GM15510 (cell line): Measurements from ENCODE around the gene SELP.

Experiments
- POLR2A ChIP-seq: IDR thresholded peaks from 3 replicates; pipeline ENCODE4 v1.6.1; 2011; ENCODE audit warnings: borderline replicate concordance; ENCODE audit not compliant: insufficient read length; ENCODE audit errors: extremely low read depth

SELP gene

DNA sequence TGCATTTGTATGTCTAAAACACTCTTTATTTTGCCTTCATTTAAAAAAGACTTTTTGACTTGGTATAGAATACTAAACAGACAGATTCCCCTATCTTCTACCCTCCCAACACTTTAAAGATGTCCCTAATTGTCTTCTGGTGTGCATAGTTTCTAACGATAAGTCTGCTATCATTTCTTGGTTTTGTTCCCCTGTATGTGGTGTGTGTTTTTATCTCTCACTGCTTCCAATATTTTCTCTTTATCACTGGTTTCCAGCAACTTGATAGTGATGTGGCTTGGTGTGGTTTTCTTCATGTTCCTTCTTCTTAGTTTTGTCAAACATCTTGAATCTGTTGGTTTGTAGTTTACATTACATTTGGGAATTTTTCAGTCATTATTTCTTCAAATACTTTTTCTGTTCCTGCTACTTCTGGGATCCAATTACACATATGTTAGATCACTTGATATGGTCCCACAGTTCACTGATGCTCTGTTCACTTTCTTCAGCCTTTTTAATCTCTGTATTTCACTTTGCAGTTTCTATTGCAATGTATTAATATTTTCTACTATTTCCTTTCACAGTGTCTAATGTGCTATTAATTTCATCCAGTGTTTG lies 66.8 kb downstream of the SELP start:
- TF ChIP-seq POLR2A = no peak

DNA sequence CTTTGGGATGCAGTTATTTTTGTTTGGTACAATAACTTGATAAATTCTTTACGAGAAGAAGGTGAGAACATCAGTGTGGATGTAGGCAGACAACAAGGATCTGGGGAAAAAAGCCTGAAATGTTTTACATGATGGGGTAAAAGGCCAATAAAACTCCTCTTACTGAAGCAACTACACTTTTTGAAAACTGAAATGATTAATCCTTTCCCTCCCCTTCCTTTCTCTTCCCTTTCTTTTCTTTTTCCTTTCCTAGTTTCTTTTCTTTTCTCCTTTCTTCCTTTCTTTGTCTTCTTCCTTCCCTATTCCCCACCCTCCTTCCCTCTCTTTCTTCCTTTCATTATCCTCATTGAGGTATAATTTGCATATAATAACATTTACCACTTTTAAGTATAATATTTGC lies 68.2 kb downstream of the SELP start:
- TF ChIP-seq POLR2A = no peak

DNA sequence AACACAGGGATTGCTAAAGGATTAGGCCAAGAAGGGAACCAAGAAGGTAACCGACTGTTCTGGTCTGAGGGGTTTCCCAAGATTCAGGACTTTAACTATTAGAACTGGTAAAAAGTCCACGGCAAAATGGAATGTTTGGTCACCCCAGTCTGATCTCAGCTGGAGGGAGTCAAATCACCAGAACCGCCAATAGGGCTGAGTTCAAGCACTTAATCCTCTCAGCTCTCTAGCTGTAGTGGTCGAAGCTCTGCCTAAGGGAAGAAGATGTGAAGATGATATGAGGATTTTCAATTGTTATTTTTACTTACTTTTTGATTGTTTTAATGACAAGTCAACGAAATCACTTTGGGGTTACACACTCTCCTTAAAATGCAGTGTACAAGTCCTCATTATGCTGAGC lies 72.8 kb downstream of the SELP start:
- TF ChIP-seq POLR2A = no peak

DNA sequence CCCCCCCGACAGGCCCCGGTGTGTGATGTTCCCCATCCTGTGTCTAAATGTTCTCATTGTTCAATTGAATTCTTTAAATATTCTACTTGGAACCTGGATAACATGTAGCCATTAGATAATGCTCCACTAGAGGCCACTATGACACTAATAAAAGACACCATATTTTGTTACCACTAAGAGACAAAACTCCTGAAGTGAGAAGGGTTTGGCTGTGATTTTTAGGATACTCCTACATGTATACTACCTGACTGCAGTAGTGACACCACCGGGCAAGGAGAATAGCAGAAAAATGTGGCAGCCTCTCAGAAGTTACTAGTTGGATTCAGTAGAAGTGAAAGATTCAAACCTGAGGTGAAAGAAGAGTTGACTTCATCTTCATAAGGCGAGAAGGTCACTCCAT lies 79.6 kb downstream of the SELP start:
- TF ChIP-seq POLR2A = no peak

DNA sequence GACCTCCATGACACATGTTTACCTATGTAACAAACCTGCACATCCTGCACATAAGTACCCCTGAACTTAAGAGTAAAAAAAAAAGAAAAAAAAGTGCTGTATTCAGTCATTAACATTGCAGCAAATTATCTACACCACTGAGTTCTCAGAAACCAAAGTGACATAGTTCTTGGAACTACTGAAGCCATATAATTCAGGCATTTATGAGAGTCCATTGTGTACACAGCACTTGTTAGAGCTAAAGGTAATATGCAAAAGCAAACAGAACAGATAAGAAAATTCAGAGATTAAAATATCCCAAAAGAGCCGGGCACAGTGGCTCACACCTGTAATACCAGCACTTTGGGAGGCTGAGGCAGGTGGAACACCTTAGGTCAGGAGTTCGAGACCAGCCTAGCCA lies 81.6 kb downstream of the SELP start:
- no peak for TF ChIP-seq POLR2A

DNA sequence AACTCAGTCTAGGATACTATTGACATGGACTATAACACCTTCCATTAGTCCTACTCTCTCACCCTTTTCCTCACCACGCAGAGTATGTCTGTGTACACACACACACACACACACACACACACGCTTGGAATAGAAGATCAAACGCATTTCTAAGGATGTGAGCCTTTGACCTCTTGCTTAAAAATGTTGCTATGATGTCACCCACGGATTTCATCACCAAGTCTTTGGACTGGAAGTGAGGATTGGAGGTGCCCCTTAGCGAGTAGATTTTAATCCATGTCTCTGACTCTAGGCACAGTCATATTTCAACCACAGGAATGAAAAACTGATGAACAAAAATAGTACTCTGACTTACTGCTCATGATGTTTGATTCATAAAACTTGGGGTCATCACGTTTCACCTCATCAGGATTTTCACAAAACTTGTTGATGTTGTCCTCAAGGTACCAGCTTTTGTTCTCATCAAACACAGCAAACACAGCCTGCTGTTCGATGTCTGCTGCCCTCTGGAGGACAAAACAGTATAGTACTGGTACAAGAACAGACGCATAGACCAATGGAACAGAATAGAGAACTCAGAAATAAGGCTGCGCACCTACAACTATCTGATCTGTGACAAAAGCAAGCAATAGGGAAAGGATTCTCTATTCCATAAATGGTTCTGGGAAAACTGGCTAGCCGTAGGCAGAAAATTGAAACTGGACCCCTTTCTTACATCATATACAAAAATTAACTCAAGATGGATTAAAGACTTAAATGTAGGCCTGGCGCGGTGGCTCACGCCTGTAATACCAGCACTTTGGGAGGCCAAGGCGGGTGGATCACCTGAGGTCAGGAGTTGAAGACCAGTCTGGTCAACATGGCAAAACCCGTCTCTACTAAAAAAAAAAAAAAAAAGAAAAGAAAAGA lies 83.6 kb downstream of the SELP start:
- TF ChIP-seq POLR2A = no peak

DNA sequence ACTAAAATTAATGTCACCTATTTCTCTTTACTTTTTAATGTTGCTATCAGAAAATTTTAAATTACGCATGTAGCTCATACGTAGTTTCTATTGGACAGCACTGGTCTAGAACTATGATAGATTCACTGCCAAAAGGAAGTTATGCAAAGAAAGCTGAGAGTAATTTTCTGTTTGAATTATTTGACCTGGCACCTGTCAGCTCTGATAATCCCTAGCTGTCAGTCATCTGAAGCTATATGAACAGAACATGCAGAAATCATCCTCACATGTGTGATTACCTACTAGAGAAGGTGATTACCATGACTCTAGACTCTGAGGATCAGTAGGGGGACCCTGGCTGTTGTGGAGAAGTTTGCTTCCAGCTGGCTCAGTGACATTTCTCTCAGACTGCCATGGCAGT lies 84.5 kb downstream of the SELP start:
- no peak for TF ChIP-seq POLR2A

DNA sequence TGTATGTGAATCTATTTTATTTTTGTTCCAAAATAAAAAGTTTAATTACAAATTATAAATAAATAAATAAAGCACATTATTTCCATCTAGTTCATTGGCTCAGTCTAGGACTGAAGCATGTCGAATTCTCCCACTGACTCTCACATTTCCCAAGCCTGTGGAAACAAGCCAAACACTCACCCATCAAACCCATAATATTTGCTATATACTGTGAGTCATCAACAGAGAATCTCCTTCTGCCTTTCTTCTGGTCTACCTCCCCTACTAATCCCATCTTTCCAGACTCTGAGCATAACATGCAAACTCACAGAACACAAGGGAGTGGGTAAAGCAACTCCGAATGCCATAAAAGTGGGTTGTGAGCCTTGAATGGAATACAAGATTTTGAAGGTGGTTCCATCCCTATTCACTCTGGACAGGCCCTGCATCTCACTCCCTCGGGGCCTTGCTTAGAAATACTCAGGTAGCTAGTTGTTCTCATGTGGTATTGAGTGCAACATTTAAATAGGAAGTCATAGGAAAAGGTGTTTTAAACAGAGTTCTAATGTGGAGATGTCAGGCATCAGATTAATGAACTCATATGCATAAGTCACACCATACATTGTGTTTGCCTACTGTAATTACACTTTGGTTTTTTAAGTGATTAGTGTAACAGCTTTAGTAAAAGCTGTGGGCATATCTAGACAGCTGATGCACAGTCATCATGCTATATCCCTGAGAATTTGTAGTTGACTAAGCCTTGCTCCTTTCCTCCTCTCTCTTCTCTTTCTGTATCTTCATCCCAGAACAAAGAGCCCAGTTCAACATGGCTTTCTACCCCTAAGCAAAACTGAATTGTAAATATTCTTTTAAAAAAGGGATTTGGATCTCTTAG lies 90.7 kb downstream of the SELP start:
- no peak for TF ChIP-seq POLR2A
